ENCODE data around the gene EXOC6B. TPM values are rescaled to one million over a fixed set of nuclear protein-coding genes. Genes with fewer than 3 reads are reported as not detected.

Gene EXOC6B
- total and polyA plus RNA-seq, 9 of the 15 experiments (the other 6 are each of a cell fraction or from before 2014, with no cell fraction given) = 0.28 to 4.2 (median 2.0) TPM

DNA sequence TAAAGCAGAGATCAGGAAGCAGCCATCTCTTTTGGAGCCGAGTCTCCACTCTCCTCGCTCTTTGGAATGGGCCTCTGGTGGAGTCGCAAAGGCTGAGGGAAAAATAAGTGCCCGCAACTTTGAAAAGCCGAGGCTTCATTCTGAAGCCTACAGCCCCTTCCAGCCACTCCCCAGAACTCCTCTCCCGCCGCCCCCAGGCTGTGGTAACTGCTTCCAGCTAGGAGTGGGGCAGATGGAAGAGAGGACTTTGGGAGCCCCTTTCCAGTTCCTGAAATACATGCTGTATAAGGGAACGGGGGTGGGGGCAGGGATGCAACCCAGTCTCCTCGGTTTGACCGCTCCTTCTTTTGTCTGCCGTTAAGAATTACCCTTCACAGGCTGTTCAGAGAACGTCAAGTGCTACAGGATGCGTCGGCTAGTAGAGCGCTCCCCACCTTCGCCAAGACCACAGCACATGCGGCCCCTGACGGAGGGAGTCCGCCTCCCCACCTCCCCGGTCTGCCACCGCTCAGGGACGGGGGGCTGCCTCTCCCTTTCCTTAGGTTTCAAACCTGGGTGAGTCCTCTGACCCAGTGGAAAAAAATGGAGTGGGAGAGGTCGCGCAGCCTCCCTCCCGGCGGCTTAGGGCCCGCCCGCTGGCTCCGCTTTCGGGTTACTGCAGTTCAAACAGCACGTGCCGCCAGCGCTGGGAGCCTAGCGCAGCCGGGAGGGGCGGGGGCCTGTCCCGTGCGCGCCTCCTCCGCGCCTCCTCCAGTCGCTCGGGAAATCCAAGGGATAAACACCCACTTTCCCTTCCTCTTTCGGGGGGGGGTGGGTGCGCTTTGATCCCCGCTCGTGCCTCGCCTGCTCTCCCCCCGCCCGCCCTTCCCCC, 683.0 kb downstream of the EXOC6B start:
- peaks cover 0 to 21% of the 10 kb centered on the region in 2 experiments; a peak in 2 of 5 replicates for H3K4me1 ChIP-seq (replicated peaks in 1 of 2; ENCODE audit: control insufficient read depth in 2 of 2, insufficient read depth in 2 of 2, low read length in 2 of 2)
- 12% methylated on average over 27 of the region's 50 CpGs for WGBS (ENCODE audit: insufficient coverage, low coverage, missing lambda C conversion rate)
- TF ChIP-seq HNRNPL (IDR thresholded peaks at IDR 0.05; ENCODE audit: low read depth, low read length) = no peak
- TF ChIP-seq, protein P1, sequence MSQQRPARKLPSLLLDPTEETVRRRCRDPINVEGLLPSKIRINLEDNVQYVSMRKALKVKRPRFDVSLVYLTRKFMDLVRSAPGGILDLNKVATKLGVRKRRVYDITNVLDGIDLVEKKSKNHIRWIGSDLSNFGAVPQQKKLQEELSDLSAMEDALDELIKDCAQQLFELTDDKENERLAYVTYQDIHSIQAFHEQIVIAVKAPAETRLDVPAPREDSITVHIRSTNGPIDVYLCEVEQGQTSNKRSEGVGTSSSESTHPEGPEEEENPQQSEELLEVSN (IDR thresholded peaks at IDR 0.05; ENCODE audit: borderline replicate concordance in 1 of 2, extremely low read depth in 1 of 2, insufficient read depth in 1 of 2, insufficient read length in 1 of 2, low read depth in 1 of 2, low read length in 1 of 2, poor library complexity in 1 of 2, severe bottlenecking in 1 of 2) = peak in 1 of 2 experiments; percentile 38
- peak; percentile 29; the same call in 1 of the 2 replicates for TF ChIP-seq VEZF1 (CRISPR knock-in tag; IDR thresholded peaks at IDR 0.05)
- peak; percentile 62 for TF ChIP-seq BHLHE40 (IDR thresholded peaks at IDR 0.05; ENCODE audit: low read length)
- intact Hi-C loops (cut with micrococcal nuclease) = no loop called here
- H3K4me2 ChIP-seq (ENCODE audit: insufficient read depth, low read length) = no peak overlapping the region
- H3K79me2 ChIP-seq (ENCODE audit: control insufficient read depth, insufficient read depth, low read length) = no peaks in the 10 kb centered on the region
- H3K9me3 ChIP-seq (replicated peaks; ENCODE audit: control insufficient read depth, insufficient read depth, low read depth, low read length) = no peaks in the 10 kb centered on the region
- in situ Hi-C loops (cut with MboI) = no loop called here
- ChIA-PET POLR2A (no interaction called here), CTCF (ENCODE audit: low intra/inter-chr PET ratio) (no interaction called here)
- DNase-seq (ENCODE audit: extremely low read depth in 1 of 4, low spot score in 3 of 4) (no peak), FAIRE-seq (no peak), ATAC-seq (no peak)
- no peaks in the 10 kb centered on the region for H3K36me3 ChIP-seq (ENCODE audit: control insufficient read depth, insufficient read depth, low read length)
- H3K27me3 ChIP-seq (ENCODE audit: control insufficient read depth in 2 of 2, insufficient read depth in 2 of 2, low read length in 2 of 2) = peaks cover 0 to 37% of the 10 kb centered on the region in 2 experiments; a peak in 2 of 5 replicates
- no TSS peak for BruUV-seq (replicated peaks)
- H2AFZ ChIP-seq (ENCODE audit: low read depth, low read length) = no peak overlapping the region
- no peak overlapping the region for H3K27ac ChIP-seq (ENCODE audit: extremely low read depth, low read depth, low read length)
- no peak overlapping the region for H3K9ac ChIP-seq (ENCODE audit: insufficient read depth in 1 of 2, low read depth in 2 of 2, low read length in 2 of 2)
- H4K20me1 ChIP-seq (replicated peaks; ENCODE audit: control insufficient read depth, insufficient read depth, low read length) = no peaks in the 10 kb centered on the region
- no peak overlapping the region for H3K4me3 ChIP-seq
- H3K9me1 ChIP-seq (ENCODE audit: control insufficient read depth, insufficient read depth, low read length) = no peaks in the 10 kb centered on the region

Data from K562 (cell line).